Glutamatergic neuron (in vitro differentiated cells): Measurements from ENCODE around the gene PAQR8. TPM values are rescaled to one million over a fixed set of nuclear protein-coding genes. Genes with fewer than 3 reads are reported as not detected.
A peak's percentile ranks its signal among the peaks of the same experiment; 100 is the strongest.

Experiments used
- DNase-seq: peaks from one replicate; pipeline ENCODE4 v3.0.0; 2022
- H3K27ac Mint-ChIP-seq: one replicate; pipeline ENCODE4 v1.8.0; 2020; ENCODE audit warnings: mild to moderate bottlenecking, mixed read lengths, inconsistent platforms; ENCODE audit not compliant: unreplicated experiment
- H3K27me3 Mint-ChIP-seq: one replicate; pipeline ENCODE4 v1.8.0; 2020; ENCODE audit warnings: mild to moderate bottlenecking, moderate library complexity, mixed read lengths, inconsistent platforms; ENCODE audit not compliant: unreplicated experiment
- H3K36me3 Mint-ChIP-seq: one replicate; pipeline ENCODE4 v1.8.0; 2020; ENCODE audit warnings: mild to moderate bottlenecking, mixed read lengths, inconsistent platforms; ENCODE audit not compliant: unreplicated experiment
- H3K4me1 Mint-ChIP-seq: one replicate; pipeline ENCODE4 v1.8.0; 2020; ENCODE audit warnings: mild to moderate bottlenecking, low read depth, mixed read lengths, inconsistent platforms; ENCODE audit not compliant: unreplicated experiment
- H3K4me3 Mint-ChIP-seq: one replicate; pipeline ENCODE4 v1.8.0; 2020; ENCODE audit warnings: mild to moderate bottlenecking, mixed read lengths, inconsistent platforms; ENCODE audit not compliant: unreplicated experiment
- H3K9me3 Mint-ChIP-seq: one replicate; pipeline ENCODE4 v1.8.0; 2020; ENCODE audit warnings: mild to moderate bottlenecking, moderate library complexity, mixed read lengths, inconsistent platforms; ENCODE audit not compliant: unreplicated experiment
- CTCF ChIP-seq: fragments of 200-600 bp; sonication (generic); IDR thresholded peaks from one replicate; pipeline ENCODE4 v1.5.0; 2021; ENCODE audit not compliant: partially characterized antibody, unreplicated experiment
- total RNA-seq: library from RNA; stranded (reverse); fragmentation: NEBNext Ultra II Directional; extraction: Animal tissue kit (Norgen Biotek cat#: 25700); gene quantifications from one replicate; pipeline ENCODE4 v1.2.1, GENCODE V29; 2021; ENCODE audit not compliant: unreplicated experiment

PAQR8 gene
- total RNA-seq, 1 donor from 2014 or later: 2.7 TPM

DNA sequence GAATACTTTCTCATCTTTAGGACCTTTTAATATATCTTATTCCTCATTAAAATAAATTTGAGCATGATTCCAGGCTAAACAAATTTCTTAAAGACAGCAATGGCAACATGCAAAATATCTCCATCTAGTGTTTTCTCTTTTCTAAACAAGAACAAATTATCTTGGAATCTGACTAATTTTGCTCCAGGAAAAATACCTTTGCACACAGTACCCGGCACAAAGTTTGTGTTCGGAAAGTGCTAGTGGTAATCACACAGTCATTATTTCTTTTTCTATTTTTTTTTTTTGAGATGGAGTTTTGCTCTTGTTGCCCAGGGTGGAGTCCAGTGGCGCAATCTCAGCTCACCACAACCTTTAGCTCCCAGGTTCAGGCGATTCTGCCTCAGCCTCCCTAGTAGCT, 50.0 kb downstream of the PAQR8 start:
- no peak overlapping the region for H3K27ac Mint-ChIP-seq
- no peaks in the 10 kb centered on the region for H3K9me3 Mint-ChIP-seq
- H3K27me3 Mint-ChIP-seq: no peaks in the 10 kb centered on the region
- no peaks in the 10 kb centered on the region for H3K4me1 Mint-ChIP-seq
- H3K36me3 Mint-ChIP-seq: no peaks in the 10 kb centered on the region
- no peak overlapping the region for H3K4me3 Mint-ChIP-seq
- TF ChIP-seq CTCF: no peak
- DNase-seq: no peak

GRCh38 chr6:52415333-52415732, 53.4 kb downstream of the PAQR8 start:
- H3K4me1 Mint-ChIP-seq: peaks cover 9% of the 10 kb centered on the region
- H3K9me3 Mint-ChIP-seq: peaks cover 4% of the 10 kb centered on the region
- H3K27me3 Mint-ChIP-seq: peaks cover 2% of the 10 kb centered on the region
- H3K27ac Mint-ChIP-seq: no peak overlapping the region
- TF ChIP-seq CTCF: no peak
- no peak for DNase-seq
- no peak overlapping the region for H3K4me3 Mint-ChIP-seq
- no peaks in the 10 kb centered on the region for H3K36me3 Mint-ChIP-seq

DNA sequence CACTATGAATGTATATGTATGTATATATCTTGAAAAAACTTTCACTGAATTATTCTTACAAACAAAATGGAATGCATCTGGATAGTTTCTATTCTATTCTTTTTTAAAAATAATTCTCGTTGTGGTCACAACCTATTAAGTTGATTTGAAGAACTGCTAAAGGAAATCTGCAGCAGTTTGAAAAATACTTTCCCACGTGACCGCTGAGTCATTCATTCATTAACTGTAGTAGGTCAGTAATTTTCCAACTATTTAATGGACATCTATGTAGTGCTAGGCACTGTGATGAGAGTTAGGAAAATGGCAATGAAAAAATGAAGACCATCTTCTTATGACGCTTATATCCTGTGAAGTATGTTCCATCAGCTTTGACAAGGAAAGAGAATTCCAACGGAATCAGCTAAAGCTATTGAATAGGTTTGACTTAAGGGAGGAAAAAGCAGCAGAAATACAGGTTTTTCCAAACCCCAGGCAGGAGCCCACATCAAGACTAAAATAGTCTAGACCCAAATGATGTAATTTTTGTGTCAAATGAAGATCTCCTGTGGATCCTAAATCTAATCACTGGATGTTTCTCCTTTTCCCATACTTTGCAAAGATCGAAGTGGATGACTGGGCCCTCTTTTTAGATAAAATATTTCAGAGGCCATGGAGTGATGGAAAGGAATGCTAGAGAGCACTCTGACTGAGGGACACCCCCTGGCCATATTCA, 54.1 kb downstream of the PAQR8 start:
- Mint-ChIP-seq H3K27me3 (peaks cover 2% of the 10 kb centered on the region), H3K27ac (peak overlapping the region; percentile 14), H3K4me1 (peaks cover 9% of the 10 kb centered on the region), H3K36me3 (no peaks in the 10 kb centered on the region), H3K9me3 (peaks cover 4% of the 10 kb centered on the region), H3K4me3 (peak overlapping the region; percentile 22)
- DNase-seq: no peak
- no peak for TF ChIP-seq CTCF

DNA sequence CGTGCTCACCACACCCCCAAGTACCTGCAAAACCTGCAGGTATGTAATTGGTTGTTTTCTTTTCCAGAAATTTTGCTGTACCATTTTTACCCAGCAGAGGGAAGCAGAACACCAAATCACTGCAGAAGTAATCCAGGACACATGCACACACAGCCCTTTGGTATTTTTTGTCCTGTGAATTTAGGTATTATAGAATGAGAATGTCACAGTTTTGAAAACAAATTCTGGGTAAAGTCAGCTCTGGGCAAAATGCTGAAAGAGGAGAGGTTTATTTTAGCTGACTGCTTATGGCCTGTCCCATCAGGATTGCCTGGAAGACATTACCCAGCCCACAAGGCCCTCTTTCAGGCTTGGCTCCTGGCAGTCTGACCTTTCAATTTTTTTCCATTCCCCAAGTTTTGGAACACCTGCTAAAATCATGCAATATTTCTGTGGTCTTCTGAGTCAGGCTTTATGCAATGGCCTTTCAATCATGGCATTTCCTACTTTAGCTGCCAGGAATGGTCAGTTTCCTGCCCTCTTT, 54.7 kb downstream of the PAQR8 start:
- Mint-ChIP-seq H3K4me1 (peaks cover 9% of the 10 kb centered on the region), H3K9me3 (peaks cover 4% of the 10 kb centered on the region), H3K27ac (peak overlapping the region; percentile 14), H3K36me3 (no peaks in the 10 kb centered on the region), H3K27me3 (peaks cover 2% of the 10 kb centered on the region), H3K4me3 (no peak overlapping the region)
- DNase-seq: no peak
- peak; percentile 86 for TF ChIP-seq CTCF

GRCh38 chr6:52417675-52418111, 55.7 kb downstream of the PAQR8 start:
- no peak overlapping the region for H3K4me3 Mint-ChIP-seq

More at GRCh38 chr6:52417675-52418111, 55.7 kb downstream of the PAQR8 start:
- H3K27me3 Mint-ChIP-seq: peaks cover 2% of the 10 kb centered on the region
- no peak overlapping the region for H3K27ac Mint-ChIP-seq
- H3K4me1 Mint-ChIP-seq: peaks cover 9% of the 10 kb centered on the region
- TF ChIP-seq CTCF: no peak
- no peak for DNase-seq
- H3K9me3 Mint-ChIP-seq: peaks cover 4% of the 10 kb centered on the region
- H3K36me3 Mint-ChIP-seq: no peaks in the 10 kb centered on the region
